ENCODE results near the gene CPLANE2.
A peak's percentile ranks its signal among the peaks of the same experiment; 100 is the strongest.

CPLANE2 gene

GRCh38 chr1:16187748-16188401 is 49.1 kb downstream of the CPLANE2 start:
- FAIRE-seq = no peak

GRCh38 chr1:16186655-16187235 is 50.2 kb downstream of the CPLANE2 start:
- FAIRE-seq = no peak

GRCh38 chr1:16184557-16185303 is 52.3 kb downstream of the CPLANE2 start:
- FAIRE-seq = no peak

GRCh38 chr1:16183765-16184556 is 53.0 kb downstream of the CPLANE2 start:
- FAIRE-seq = no peak

- no peak for FAIRE-seq
These were observed 53.8 kb downstream of the CPLANE2 start for GRCh38 chr1:16183179-16183578.

GRCh38 chr1:16181887-16182719 is 54.9 kb downstream of the CPLANE2 start:
- peak; percentile 76 for FAIRE-seq

All from endometrium (tissue), 2 donors.